K562 (cell line): ENCODE measurements around the gene NDUFC2. TPM values are rescaled to one million over a fixed set of nuclear protein-coding genes. Genes with fewer than 3 reads are reported as not detected.
A peak's percentile ranks its signal among the peaks of the same experiment; 100 is the strongest.

ENCODE experiments used
- ARNT ChIP-seq, 2 experiments: fragments of 450-650 bp; IDR thresholded peaks; 2 replicates each; pipeline ENCODE4 v1.6.1; 2016; ENCODE audit warnings: mild to moderate bottlenecking in 1 of 2
- CHD7 ChIP-seq: fragments of 200-600 bp; sonication (generic); IDR thresholded peaks from one replicate; pipeline ENCODE4 v1.6.1; 2012; ENCODE audit warnings: mild to moderate bottlenecking, low read depth, low read length, inconsistent platforms
- EP400 ChIP-seq: fragments of 450-650 bp; IDR thresholded peaks from 2 replicates; pipeline ENCODE4 v1.6.1; 2017; ENCODE audit warnings: antibody characterized with exemption, mild to moderate bottlenecking, moderate library complexity
- IFI16 ChIP-seq: fragments of 250-450 bp; sonication (Bioruptor Pico); IDR thresholded peaks from 2 replicates; pipeline ENCODE4 v2.1.2; 2022; ENCODE audit warnings: mild to moderate bottlenecking, inconsistent platforms
- NCOA1 ChIP-seq: fragments of 450-650 bp; IDR thresholded peaks from 2 replicates; pipeline ENCODE4 v1.6.1; 2016; ENCODE audit warnings: low read depth
- POLR2AphosphoS2 ChIP-seq: IDR thresholded peaks from 2 replicates; pipeline ENCODE4 v1.6.1; 2012; ENCODE audit warnings: low read length, improper control_type of control experiment
- POLR2AphosphoS5 ChIP-seq: IDR thresholded peaks from 2 replicates; pipeline ENCODE4 v1.6.1; 2011; ENCODE audit warnings: mild to moderate bottlenecking, low read depth, low read length, moderate library complexity; ENCODE audit not compliant: control insufficient read depth, insufficient read depth
- POU5F1 ChIP-seq: fragments of 150-350 bp; IDR thresholded peaks from 2 replicates; pipeline ENCODE4 v1.6.1; 2014; ENCODE audit warnings: borderline replicate concordance, low read length, low read depth, mild to moderate bottlenecking; ENCODE audit not compliant: partially characterized antibody
- SFPQ ChIP-seq: fragments of 200-400 bp; formaldehyde crosslinking; IDR thresholded peaks from 2 replicates; pipeline ENCODE4 v1.6.1; 2017; ENCODE audit warnings: mild to moderate bottlenecking, low read depth, low read length, moderate library complexity
- SP1 ChIP-seq: sonication (generic); formaldehyde crosslinking; IDR thresholded peaks from 2 replicates; pipeline ENCODE4 v1.8.1; 2022; ENCODE audit warnings: mild to moderate bottlenecking, missing genetic modification reagents
- TARDBP ChIP-seq: fragments of 450-650 bp; IDR thresholded peaks from 2 replicates; pipeline ENCODE4 v1.6.1; 2016
- TCF7 ChIP-seq: sonication (generic); IDR thresholded peaks from 2 replicates; pipeline ENCODE4 v1.6.1; 2016; ENCODE audit warnings: antibody characterized with exemption, borderline replicate concordance
- TFAM ChIP-seq: fragments of 250-450 bp; sonication (Bioruptor Pico); conservative IDR thresholded peaks from 2 replicates; pipeline ENCODE4 v1.5.0; 2021; ENCODE audit warnings: mild to moderate bottlenecking, moderate library complexity
- XRCC3 ChIP-seq: fragments of 450-650 bp; IDR thresholded peaks from 2 replicates; pipeline ENCODE4 v1.6.1; 2017; ENCODE audit warnings: mild to moderate bottlenecking, moderate library complexity
- ZC3H11A ChIP-seq: IDR thresholded peaks from 2 replicates; pipeline ENCODE4 v1.6.1; 2012; ENCODE audit warnings: low read depth, low read length, improper control_type of control experiment
- ZEB2 ChIP-seq: fragments of 450-650 bp; IDR thresholded peaks from 2 replicates; pipeline ENCODE4 v1.6.1; 2016
- polyA plus RNA-seq, 8 experiments: library from polyadenylated mRNA; depleted of rRNA in 4 of 8; stranded (reverse) in 5 of 8; unstranded in 3 of 8; fragments of >200 nt; fragmentation: Nextera tagmentation in 2 of 8; fragmentation: Illumina TruSeq in 1 of 8; extraction: Ambion mirVana in 2 of 8; extraction: Trizol in 1 of 8; gene quantifications; 2 replicates each; pipeline versions ENCODE4 v1.2.1 to v1.2.3, GENCODE V29; 2011 to 2014; ENCODE audit warnings: inconsistent platforms in 1 of 8, missing spikeins in 1 of 8
- total RNA-seq, 7 experiments: library from RNA; depleted of rRNA in 6 of 7; stranded (reverse); fragments of >200 nt in 6 of 7; fragmentation: Illumina TruSeq in 2 of 7; extraction: Trizol in 2 of 7; gene quantifications; 2 replicates each; pipeline versions ENCODE4 v1.2.1 to v1.2.3, GENCODE V29; 2011 to 2021; ENCODE audit warnings: low replicate concordance in 1 of 7

The NDUFC2 gene
- total and polyA plus RNA-seq, 9 of the 15 experiments (the other 6 are each of a cell fraction or from before 2014, with no cell fraction given), result 168 to 1,119 (median 442) TPM

- TF ChIP-seq POLR2AphosphoS5 (peak; percentile 87), POLR2AphosphoS2 (no peak), XRCC3 (no peak), NCOA1 (peak; percentile 97), TCF7 (peak; percentile 71; the same call in 1 of the 2 replicates), EP400 (peak; percentile 81), SP1 (no peak), SFPQ (no peak), IFI16 (no peak), ZEB2 (peak; percentile 96), TARDBP (peak; percentile 61; the same call in 1 of the 2 replicates), ZC3H11A (peak; percentile 83; the same call in 1 of the 2 replicates), CHD7 (peak; percentile 72), ARNT (IDR thresholded peaks at IDR 0.05) (peak in 1 of 2 experiments; percentile 57; a peak in 2 of 4 replicates), POU5F1 (no peak), TFAM (no peak)
These were observed at the start of gene NDUFC2 (continued) for GRCh38 chr11:78079232-78080083.
